Measurements from ENCODE around the gene GRHL1. TPM values are rescaled to one million over a fixed set of nuclear protein-coding genes. Genes with fewer than 3 reads are reported as not detected.
A peak's percentile ranks its signal among the peaks of the same experiment; 100 is the strongest.

Gene GRHL1
- total RNA-seq: 1 to 10 TPM; 1.3 to 3.2 TPM

- H3K9me3 ChIP-seq: no peaks in the 10 kb centered on the region
- peak within 1 kb of the TSS; percentile 66 to 89 for H3K27ac ChIP-seq
- H3K4me3 ChIP-seq: peak within 1 kb of the TSS; percentile 74 to 80
- no peaks in the 10 kb centered on the region for H3K36me3 ChIP-seq
- peak; percentile 89 for DNase-seq (ENCODE audit: low spot score)
- no peak for TF ChIP-seq CTCF (IDR thresholded peaks at IDR 0.05)
- peaks cover 0 to 9% of the 10 kb centered on the region in 2 donors for H3K4me1 ChIP-seq
- no peaks in the 10 kb centered on the region for H3K27me3 ChIP-seq
These were observed at the start of gene GRHL1 for GRCh38 chr2:9951522-9952285. Gene GRHL1, plus strand, starts transcription at chr2:9951693. Its CDS starts 141 bp downstream, at chr2:9951834.

GRCh38 chr2:9905413-9905812, 46.1 kb upstream of the GRHL1 start:
- no peak for DNase-seq (ENCODE audit: low spot score)
- Histone ChIP-seq H3K4me3 (no peak overlapping the region), H3K36me3 (peaks cover 6% of the 10 kb centered on the region), H3K27me3 (no peaks in the 10 kb centered on the region), H3K27ac (no peak overlapping the region), H3K4me1 (no peaks in the 10 kb centered on the region), H3K9me3 (no peaks in the 10 kb centered on the region)
- TF ChIP-seq CTCF (IDR thresholded peaks at IDR 0.05): no peak

- TF ChIP-seq CTCF (IDR thresholded peaks at IDR 0.05): no peak
- DNase-seq (ENCODE audit: low spot score): no peak
These were observed 44.1 kb upstream of the GRHL1 start for GRCh38 chr2:9907402-9907801.

GRCh38 chr2:9908639-9909038, 42.9 kb upstream of the GRHL1 start:
- Histone ChIP-seq H3K36me3 (peaks cover 14% of the 10 kb centered on the region), H3K27me3 (no peaks in the 10 kb centered on the region), H3K4me1 (no peaks in the 10 kb centered on the region), H3K4me3 (no peak overlapping the region), H3K9me3 (no peaks in the 10 kb centered on the region), H3K27ac (no peak overlapping the region)
- no peak for TF ChIP-seq CTCF (IDR thresholded peaks at IDR 0.05)
- DNase-seq (ENCODE audit: low spot score): no peak

More at GRCh38 chr2:9907402-9907801, 44.1 kb upstream of the GRHL1 start:
- Histone ChIP-seq H3K27ac (no peak overlapping the region), H3K36me3 (peaks cover 6% of the 10 kb centered on the region), H3K27me3 (no peaks in the 10 kb centered on the region), H3K4me1 (no peaks in the 10 kb centered on the region), H3K4me3 (no peak overlapping the region), H3K9me3 (no peaks in the 10 kb centered on the region)

GRCh38 chr2:9909106-9909505, 42.4 kb upstream of the GRHL1 start:
- Histone ChIP-seq H3K4me3 (no peak overlapping the region), H3K36me3 (peaks cover 18% of the 10 kb centered on the region), H3K27ac (no peak overlapping the region), H3K9me3 (no peaks in the 10 kb centered on the region), H3K4me1 (no peaks in the 10 kb centered on the region), H3K27me3 (no peaks in the 10 kb centered on the region)
- no peak for TF ChIP-seq CTCF (IDR thresholded peaks at IDR 0.05)
- no peak for DNase-seq (ENCODE audit: low spot score)

GRCh38 chr2:9910699-9911098, 40.8 kb upstream of the GRHL1 start:
- H3K27me3 ChIP-seq: no peaks in the 10 kb centered on the region
- DNase-seq (ENCODE audit: low spot score): no peak
- TF ChIP-seq CTCF (IDR thresholded peaks at IDR 0.05): no peak

More at GRCh38 chr2:9910699-9911098, 40.8 kb upstream of the GRHL1 start:
- H3K27ac ChIP-seq: no peak overlapping the region
- H3K4me3 ChIP-seq: no peak overlapping the region
- H3K4me1 ChIP-seq: no peaks in the 10 kb centered on the region
- peaks cover 13% of the 10 kb centered on the region for H3K36me3 ChIP-seq
- no peaks in the 10 kb centered on the region for H3K9me3 ChIP-seq
